Measurements from ENCODE around the gene POFUT2. TPM values are rescaled to one million over a fixed set of nuclear protein-coding genes. Genes with fewer than 3 reads are reported as not detected.

POFUT2 gene
- polyA plus RNA-seq, 1 donor = 39.3 TPM

- no peak for DNase-seq
These were observed 11.6 kb upstream of the POFUT2 start for GRCh38 chr21:45299026-45299863.

DNA sequence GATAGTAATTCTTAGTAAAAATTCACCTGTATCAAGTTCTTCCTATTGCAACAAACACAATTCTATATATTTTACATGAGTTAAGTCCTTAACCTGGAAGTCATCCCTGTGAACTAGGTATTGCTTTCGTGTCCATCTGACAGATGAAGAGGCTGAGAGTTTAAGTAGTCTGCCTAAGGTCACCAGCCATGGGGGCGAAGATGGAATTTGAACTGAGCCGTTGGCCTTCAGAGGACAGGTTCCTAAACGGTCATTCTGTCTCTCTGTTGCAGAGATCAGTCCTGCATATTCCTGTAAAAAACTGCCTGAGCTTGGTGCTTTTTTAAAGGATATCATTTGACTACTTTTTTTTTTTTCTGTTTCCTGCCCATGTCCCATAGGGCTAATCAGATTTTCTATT lies 10.2 kb upstream of the POFUT2 start:
- DNase-seq = no peak

DNA sequence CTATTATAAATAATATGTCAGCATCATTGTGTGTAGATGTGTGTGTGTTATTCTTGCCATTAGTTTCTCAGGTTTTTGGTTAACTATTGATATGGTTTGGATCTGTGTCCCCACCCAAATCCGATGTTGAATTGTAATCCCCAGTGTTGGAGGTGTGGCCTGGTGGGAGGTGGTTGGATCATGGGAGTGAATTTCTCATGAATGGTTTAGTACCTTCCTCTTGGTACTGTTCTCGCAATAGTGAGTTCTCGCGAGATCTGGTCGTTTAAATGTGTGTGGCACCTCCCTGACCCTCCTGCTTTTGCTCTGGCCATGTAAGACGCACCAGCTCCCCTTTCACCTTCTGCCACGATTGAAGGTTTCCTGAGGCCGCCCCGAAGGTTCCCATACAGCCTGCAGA lies 9.6 kb upstream of the POFUT2 start:
- DNase-seq = no peak

DNA sequence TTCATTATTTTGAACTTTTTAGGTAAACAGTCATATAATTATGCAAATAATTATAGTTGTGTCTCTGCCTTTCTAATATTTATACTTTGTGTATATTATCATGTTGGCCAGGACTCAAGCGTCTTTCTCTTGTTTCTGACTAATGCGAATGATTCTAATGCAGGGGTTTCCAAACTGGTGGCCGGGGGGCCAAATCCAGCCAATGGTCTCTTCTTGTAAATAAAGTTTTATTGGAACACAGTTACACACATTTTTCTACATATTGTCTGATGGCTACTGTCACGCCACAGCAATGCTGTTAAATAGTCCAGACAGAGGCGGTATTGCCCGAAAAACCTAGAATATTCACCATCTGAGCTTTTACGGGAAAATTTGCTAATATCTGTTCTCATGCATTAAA lies 8.9 kb upstream of the POFUT2 start:
- DNase-seq = no peak

- no peak for DNase-seq
These were observed 8.1 kb upstream of the POFUT2 start for GRCh38 chr21:45295576-45296365.

GRCh38 chr21:45294509-45295291 lies 7.0 kb upstream of the POFUT2 start:
- DNase-seq = peak; percentile 82

- DNase-seq = no peak
These were observed 6.2 kb upstream of the POFUT2 start for GRCh38 chr21:45293726-45294401.

DNA sequence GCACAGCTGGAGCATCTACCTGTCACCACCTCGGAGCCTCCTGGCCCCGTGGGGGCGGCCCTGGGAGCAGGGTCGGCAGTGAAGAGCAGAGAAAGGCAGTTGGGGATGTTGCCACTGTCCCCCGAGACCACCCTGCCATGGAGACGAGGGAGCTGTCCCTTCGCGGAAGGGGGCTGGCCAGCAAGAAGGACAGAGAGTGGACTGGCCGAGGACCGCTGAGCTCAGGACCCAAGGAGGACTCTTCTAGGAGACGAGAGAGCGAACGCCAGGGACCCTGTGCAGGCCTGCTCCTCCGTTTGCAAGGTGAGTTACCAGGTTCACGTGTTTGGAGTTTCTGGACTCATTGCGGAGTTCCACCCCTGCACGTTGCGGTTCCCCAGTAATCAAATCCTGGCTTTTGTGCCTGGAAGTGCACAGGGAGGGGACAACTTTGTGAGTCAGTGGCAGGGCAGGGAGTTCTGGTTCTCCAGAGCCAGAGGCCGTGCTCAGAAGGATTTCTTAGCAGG lies 5.6 kb upstream of the POFUT2 start:
- no peak for DNase-seq

- DNase-seq = peak; percentile 86
These were observed 4.9 kb upstream of the POFUT2 start for GRCh38 chr21:45292399-45293219.

DNA sequence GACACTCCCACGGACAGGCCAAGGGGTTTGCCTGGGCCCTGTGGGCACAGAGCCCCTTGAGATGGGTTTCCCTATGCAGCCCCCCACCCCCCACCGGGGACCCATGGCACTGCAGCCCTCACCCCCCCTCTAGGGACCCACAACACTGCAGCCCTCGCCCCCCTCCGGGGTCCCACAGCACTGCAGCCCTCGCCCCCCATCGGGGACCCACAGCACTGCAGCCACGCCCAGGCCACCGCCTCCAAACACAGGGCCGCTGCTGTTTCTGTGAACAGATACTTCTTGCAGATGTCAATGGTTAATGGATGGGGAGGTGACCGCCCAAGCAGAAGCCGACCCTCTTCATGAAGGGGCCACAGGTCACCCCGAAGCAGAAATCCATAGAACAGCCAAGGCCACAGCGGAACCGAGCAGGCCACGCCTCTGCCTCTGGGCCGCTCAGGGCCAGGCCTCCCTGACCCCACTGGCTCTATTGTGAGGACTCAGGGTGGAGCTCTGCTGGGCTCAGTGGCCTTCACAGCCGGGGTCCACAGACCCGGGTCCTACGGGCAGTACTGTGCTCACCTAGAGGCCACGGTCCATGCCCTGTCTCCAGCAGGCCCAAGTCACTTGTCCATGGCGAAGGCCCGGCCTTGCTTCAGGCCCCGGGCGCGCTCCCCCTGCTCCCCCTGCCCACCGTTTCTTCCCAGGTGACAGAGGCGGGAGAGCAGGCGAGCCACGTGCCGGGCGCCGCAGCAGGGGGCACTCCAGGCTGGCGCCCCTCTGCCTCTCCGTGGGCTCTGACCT lies 4.1 kb upstream of the POFUT2 start:
- DNase-seq = no peak

GRCh38 chr21:45290948-45291612 lies 3.4 kb upstream of the POFUT2 start:
- DNase-seq = no peak

GRCh38 chr21:45289655-45290515 lies 2.2 kb upstream of the POFUT2 start:
- no peak for DNase-seq

GRCh38 chr21:45289134-45289533 lies 1.4 kb upstream of the POFUT2 start:
- no peak for DNase-seq

DNA sequence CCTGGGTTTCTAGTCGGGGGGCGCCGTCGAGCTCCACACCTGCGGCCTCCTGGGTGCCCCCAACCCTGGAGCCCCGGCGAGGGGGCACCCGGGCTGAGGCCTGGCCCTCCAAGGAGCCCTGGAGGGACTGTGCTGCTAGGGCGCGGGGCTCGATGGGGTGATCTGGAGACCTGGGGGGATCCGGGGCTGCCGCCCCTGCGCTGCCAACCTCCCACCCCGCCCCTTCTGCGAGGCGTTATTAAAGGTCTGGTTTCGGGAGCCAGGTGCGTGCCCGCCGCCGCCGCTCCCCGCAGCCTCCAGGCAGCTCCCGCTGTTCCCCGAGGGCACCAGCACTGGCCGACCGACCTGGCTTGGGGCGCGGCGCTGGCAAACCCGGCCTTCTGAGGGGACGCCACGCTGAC lies 746 bp upstream of the POFUT2 start:
- no peak for DNase-seq

DNA sequence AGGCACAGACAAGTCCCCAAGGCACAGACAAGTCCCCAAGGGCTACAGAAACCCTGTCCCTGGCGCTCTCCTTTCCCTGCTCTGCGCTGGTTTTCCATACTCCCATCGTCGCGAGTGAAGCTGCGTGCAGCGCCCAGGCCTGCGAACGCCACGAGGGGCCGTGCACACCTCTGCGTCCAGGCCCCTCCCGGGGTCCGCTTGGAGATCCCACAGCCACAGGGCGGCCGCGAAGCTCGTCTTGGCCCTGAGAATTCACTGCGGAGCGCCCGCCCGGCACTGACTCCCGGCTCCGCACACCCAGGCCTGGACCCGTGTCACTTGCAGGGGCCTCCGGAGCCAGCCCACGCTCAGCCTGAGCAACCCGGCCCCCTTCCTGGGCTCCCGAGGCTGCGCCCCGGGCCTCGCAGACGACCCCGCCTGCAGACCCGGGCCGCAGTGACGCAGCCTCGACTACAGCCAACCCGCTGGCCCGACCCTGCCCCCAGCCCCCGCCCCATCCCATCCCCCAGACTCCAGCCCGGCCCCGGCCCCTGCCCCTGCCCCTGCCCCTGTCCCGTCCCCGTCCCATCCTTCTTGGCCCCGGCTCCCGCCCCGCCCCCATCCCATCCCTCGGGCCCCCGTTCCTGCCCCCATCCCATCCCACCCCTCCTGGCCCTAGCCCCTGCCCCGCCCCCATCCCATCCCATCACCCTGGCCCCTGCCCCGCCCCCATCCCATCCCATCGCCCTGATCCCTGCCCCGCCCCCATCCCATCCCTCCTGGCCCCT lies 841 bp downstream of the POFUT2 start:
- DNase-seq = no peak

- no peak for DNase-seq
These were observed 2.3 kb downstream of the POFUT2 start for GRCh38 chr21:45285266-45285931.

DNA sequence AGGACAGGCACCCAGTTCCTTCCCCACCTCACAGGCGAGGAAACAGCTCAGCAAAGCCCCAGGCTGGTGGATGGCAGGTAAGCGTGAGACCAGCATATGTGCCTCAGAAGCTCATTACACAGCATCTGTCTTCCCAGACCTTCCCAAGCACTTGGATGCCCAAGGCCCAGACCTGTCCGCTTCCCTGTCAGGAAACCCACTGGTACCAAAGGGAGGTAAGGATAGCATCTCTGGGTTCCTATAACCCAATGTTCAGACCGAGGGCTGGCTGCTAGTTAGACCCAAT lies 3.3 kb downstream of the POFUT2 start:
- DNase-seq = no peak

Data from left kidney (tissue), 2 donors.